PC-9 (cell line): ENCODE data around the gene BZW2. TPM values are rescaled to one million over a fixed set of nuclear protein-coding genes. Genes with fewer than 3 reads are reported as not detected.

Experiments used
- BruUV-seq: library from RNA; stranded (reverse); fragments of 400-500 nt; replicated peaks from 2 replicates; lab custom pipeline; 2021; lab: Mats Ljungman, UMichigan
- CTCF ChIA-PET: fragments of 300-600 bp; sonication (Branson Sonifier 250); formaldehyde crosslinking; loops from one replicate; lab custom pipeline; 2022; ENCODE audit warnings: antibody characterized with exemption; lab: Charles Lee
- POLR2A ChIA-PET: fragments of 300-600 bp; sonication (Branson Sonifier 250); formaldehyde crosslinking; loops from one replicate; lab custom pipeline; 2022; ENCODE audit warnings: antibody characterized with exemption; ENCODE audit not compliant: unreplicated experiment; lab: Charles Lee
- DNase-seq, 2 experiments: peaks; one replicate each; pipeline versions ENCODE4 v3.0.0 to v3.0.0-alpha.2; 2015 to 2022; ENCODE audit warnings: mixed read lengths in 1 of 2
- H2AFZ ChIP-seq: fragments of 200-600 bp; sonication (generic); 2 replicates; pipeline ENCODE4 v1.8.1; 2017; ENCODE audit warnings: antibody characterized with exemption
- H3F3A ChIP-seq: fragments of 200-600 bp; sonication (generic); 2 replicates; pipeline ENCODE4 v1.8.1; 2017; ENCODE audit warnings: antibody characterized with exemption, mild to moderate bottlenecking, low read depth; ENCODE audit not compliant: insufficient read depth
- H3K27ac ChIP-seq: fragments of 200-600 bp; sonication (generic); 2 replicates; pipeline ENCODE4 v1.6.1; 2016; ENCODE audit warnings: mixed run types
- H3K27me3 ChIP-seq: fragments of 200-600 bp; sonication (generic); 2 replicates; pipeline ENCODE4 v1.6.1; 2016; ENCODE audit warnings: low read depth, mixed run types; ENCODE audit not compliant: insufficient read depth
- H3K36me3 ChIP-seq: fragments of 200-600 bp; sonication (generic); 2 replicates; pipeline ENCODE4 v1.6.1; 2016; ENCODE audit warnings: low read depth, mixed run types
- H3K4me1 ChIP-seq: fragments of 200-600 bp; sonication (generic); replicated peaks from 2 replicates; pipeline ENCODE4 v1.6.1; 2016; ENCODE audit warnings: mixed run types; ENCODE audit not compliant: insufficient read depth
- H3K4me2 ChIP-seq: fragments of 200-600 bp; sonication (generic); 2 replicates; pipeline ENCODE4 v1.6.1; 2017; ENCODE audit warnings: mixed run types
- H3K4me3 ChIP-seq: fragments of 200-600 bp; sonication (generic); 2 replicates; pipeline ENCODE4 v1.6.1; 2016; ENCODE audit warnings: mixed run types
- H3K79me2 ChIP-seq: fragments of 200-600 bp; sonication (generic); 2 replicates; pipeline ENCODE4 v1.6.1; 2017; ENCODE audit warnings: low read depth, mixed run types
- H3K9me2 ChIP-seq: fragments of 200-600 bp; sonication (generic); 2 replicates; pipeline ENCODE4 v1.8.1; 2017; ENCODE audit warnings: mild to moderate bottlenecking; ENCODE audit not compliant: insufficient read depth
- H3K9me3 ChIP-seq: fragments of 200-600 bp; sonication (generic); 2 replicates; pipeline ENCODE4 v1.8.1; 2016; ENCODE audit warnings: low read depth; ENCODE audit not compliant: insufficient read depth
- H4K20me1 ChIP-seq: fragments of 200-600 bp; sonication (generic); 2 replicates; pipeline ENCODE4 v1.8.1; 2017; ENCODE audit not compliant: insufficient read depth
- CTCF ChIP-seq: fragments of 200-600 bp; sonication (generic); conservative IDR thresholded peaks from 2 replicates; pipeline ENCODE4 v1.6.1; 2017; ENCODE audit warnings: mixed run types, antibody characterized with exemption, mild to moderate bottlenecking, moderate library complexity
- EZH2 ChIP-seq: fragments of 200-600 bp; sonication (generic); IDR thresholded peaks from 2 replicates; pipeline ENCODE4 v1.8.0; 2017; ENCODE audit warnings: antibody characterized with exemption, low read depth
- intact Hi-C: fragments of 100-400 bp; cut with micrococcal nuclease; formaldehyde crosslinking; loops from one replicate; pipeline ENCODE4 v1.10.0; 2022; ENCODE audit not compliant: unreplicated experiment
- total RNA-seq: library from RNA; stranded (reverse); gene quantifications from 2 replicates; pipeline ENCODE4 v1.2.3, GENCODE V29; 2021

Gene BZW2
- total RNA-seq, 1 experiment from 2014 or later: 93.7 TPM

- DNase-seq: peak in 1 of 2 experiments; percentile 29
- Histone ChIP-seq H3K79me2 (no peaks in the 10 kb centered on the region), H3K4me2 (no peak overlapping the region), H3K27ac (no peak overlapping the region), H3K4me3 (no peak overlapping the region), H3K4me1 (no peaks in the 10 kb centered on the region), H3K9me3 (no peaks in the 10 kb centered on the region), H3F3A (peaks cover 23% of the 10 kb centered on the region), H3K9me2 (no peaks in the 10 kb centered on the region), H4K20me1 (no peaks in the 10 kb centered on the region), H3K36me3 (peaks cover 44% of the 10 kb centered on the region), H3K27me3 (no peaks in the 10 kb centered on the region), H2AFZ (no peak overlapping the region)
- BruUV-seq: no TSS peak
- intact Hi-C loops: loop anchor here (10.0 kb wide), 2 partner anchors 614 to 644 kb away; no protein-coding TSS in a partner anchor
- no peak for TF ChIP-seq CTCF
- no peak for TF ChIP-seq EZH2
- ChIA-PET CTCF (no interaction called here), POLR2A (no interaction called here)
Observed at GRCh38 chr7:16691241-16691640, 45.3 kb downstream of the BZW2 start.

GRCh38 chr7:16693601-16694318 is 47.8 kb downstream of the BZW2 start:
- H2AFZ ChIP-seq: no peak overlapping the region
- H3F3A ChIP-seq: peaks cover 11% of the 10 kb centered on the region
- H3K4me1 ChIP-seq: no peaks in the 10 kb centered on the region
- no peak for TF ChIP-seq CTCF
- TF ChIP-seq EZH2: no peak
- no peak overlapping the region for H3K4me3 ChIP-seq
- ChIA-PET CTCF (no interaction called here), POLR2A (no interaction called here)
- H3K9me2 ChIP-seq: no peaks in the 10 kb centered on the region
- no peak overlapping the region for H3K4me2 ChIP-seq
- no peaks in the 10 kb centered on the region for H3K79me2 ChIP-seq
- BruUV-seq: no TSS peak
- H4K20me1 ChIP-seq: no peaks in the 10 kb centered on the region; the same call in 1 of the 2 replicates
- no peak overlapping the region for H3K27ac ChIP-seq
- H3K9me3 ChIP-seq: no peaks in the 10 kb centered on the region
- H3K36me3 ChIP-seq: peaks cover 57% of the 10 kb centered on the region
- DNase-seq: peak in 1 of 2 experiments; percentile 20
- no peaks in the 10 kb centered on the region for H3K27me3 ChIP-seq
- intact Hi-C loops: loop anchor here (10.0 kb wide), 2 partner anchors 611 to 641 kb away; no protein-coding TSS in a partner anchor

- H3K27me3 ChIP-seq: no peaks in the 10 kb centered on the region
- no peak overlapping the region for H3K4me2 ChIP-seq
- H3F3A ChIP-seq: peaks cover 10% of the 10 kb centered on the region
- H3K4me1 ChIP-seq: no peaks in the 10 kb centered on the region
- CTCF ChIA-PET: interaction anchor here (0.6 to 1.0 kb wide), 3 partner anchors 197 to 905 kb away, joined by 3 to 5 read pairs (median 4); no protein-coding TSS in a partner anchor
- no peak for TF ChIP-seq EZH2
- TF ChIP-seq CTCF: no peak
- no peaks in the 10 kb centered on the region for H3K9me2 ChIP-seq
- H2AFZ ChIP-seq: no peak overlapping the region
- no TSS peak for BruUV-seq
- POLR2A ChIA-PET: interaction anchor here (0.5 kb wide), 2 partner anchors 42 to 130 kb away, joined by 3 read pairs; no protein-coding TSS in a partner anchor
- H3K4me3 ChIP-seq: no peak overlapping the region
- peaks cover 61% of the 10 kb centered on the region for H3K36me3 ChIP-seq
- H4K20me1 ChIP-seq: no peaks in the 10 kb centered on the region; the same call in 1 of the 2 replicates
- H3K9me3 ChIP-seq: no peaks in the 10 kb centered on the region
- DNase-seq: no peak
- intact Hi-C loops: loop anchor here (1.0 to 10.0 kb wide), 8 partner anchors 106 to 1652 kb away; no protein-coding TSS in a partner anchor
- H3K79me2 ChIP-seq: no peaks in the 10 kb centered on the region
- H3K27ac ChIP-seq: no peak overlapping the region
Observed at GRCh38 chr7:16694806-16695205, 48.8 kb downstream of the BZW2 start.
